SKM-1 treated with dmso at 0.1 percent for 144 hours (cell line): Measurements from ENCODE around the gene HPRT1.
A peak's percentile ranks its signal among the peaks of the same experiment; 100 is the strongest.

ENCODE experiments used
- DNase-seq: peaks from one replicate; lab custom pipeline; 2025; ENCODE audit not compliant: unreplicated experiment; lab: John Stamatoyannopoulos, UW

HPRT1 gene

GRCh38 chrX:134472041-134472440 lies 12.1 kb downstream of the HPRT1 start:
- DNase-seq, result no peak

- DNase-seq, result no peak
Observed at GRCh38 chrX:134476284-134476683, 16.3 kb downstream of the HPRT1 start.

- DNase-seq, result no peak
Observed at GRCh38 chrX:134478374-134478773, 18.4 kb downstream of the HPRT1 start.

- no peak for DNase-seq
Observed at GRCh38 chrX:134480061-134480460, 20.1 kb downstream of the HPRT1 start.

GRCh38 chrX:134481339-134481738 lies 21.4 kb downstream of the HPRT1 start:
- DNase-seq, result no peak

GRCh38 chrX:134482371-134482770 lies 22.4 kb downstream of the HPRT1 start:
- peak; percentile 32 for DNase-seq

- no peak for DNase-seq
Observed at GRCh38 chrX:134484039-134484438, 24.1 kb downstream of the HPRT1 start.

GRCh38 chrX:134501941-134502340 lies 42.0 kb downstream of the HPRT1 start:
- DNase-seq, result no peak

- no peak for DNase-seq
Observed at GRCh38 chrX:134502686-134503085, 42.7 kb downstream of the HPRT1 start.

GRCh38 chrX:134512566-134512965 lies 52.6 kb downstream of the HPRT1 start:
- no peak for DNase-seq

GRCh38 chrX:134513091-134513490 lies 53.1 kb downstream of the HPRT1 start:
- no peak for DNase-seq

- DNase-seq, result peak; percentile 35
Observed at GRCh38 chrX:134520860-134521390, 61.0 kb downstream of the HPRT1 start.

GRCh38 chrX:134524181-134524580 lies 64.2 kb downstream of the HPRT1 start:
- no peak for DNase-seq

GRCh38 chrX:134525086-134525792 lies 65.3 kb downstream of the HPRT1 start:
- DNase-seq, result no peak

- DNase-seq, result no peak
Observed at GRCh38 chrX:134526399-134526798, 66.4 kb downstream of the HPRT1 start.

GRCh38 chrX:134528960-134529359 lies 69.0 kb downstream of the HPRT1 start:
- no peak for DNase-seq

GRCh38 chrX:134529481-134529880 lies 69.5 kb downstream of the HPRT1 start:
- no peak for DNase-seq

- DNase-seq, result no peak
Observed at GRCh38 chrX:134530845-134531244, 70.9 kb downstream of the HPRT1 start.

- DNase-seq, result no peak
Observed at GRCh38 chrX:134533352-134533751, 73.4 kb downstream of the HPRT1 start.

- DNase-seq, result no peak
Observed at GRCh38 chrX:134533952-134534351, 74.0 kb downstream of the HPRT1 start.

GRCh38 chrX:134537179-134537955 lies 77.4 kb downstream of the HPRT1 start:
- no peak for DNase-seq

GRCh38 chrX:134538316-134538715 lies 78.4 kb downstream of the HPRT1 start:
- DNase-seq, result no peak
